CD4-positive, alpha-beta T cell treated with Interferon alpha-2 for 1 hour (primary cell): ENCODE measurements around the gene EPHA5.

Experiments used
- DNase-seq, 2 donors: peaks; one replicate each; pipeline ENCODE4 v3.0.0-alpha.2; 2020 to 2022

EPHA5 gene

DNA sequence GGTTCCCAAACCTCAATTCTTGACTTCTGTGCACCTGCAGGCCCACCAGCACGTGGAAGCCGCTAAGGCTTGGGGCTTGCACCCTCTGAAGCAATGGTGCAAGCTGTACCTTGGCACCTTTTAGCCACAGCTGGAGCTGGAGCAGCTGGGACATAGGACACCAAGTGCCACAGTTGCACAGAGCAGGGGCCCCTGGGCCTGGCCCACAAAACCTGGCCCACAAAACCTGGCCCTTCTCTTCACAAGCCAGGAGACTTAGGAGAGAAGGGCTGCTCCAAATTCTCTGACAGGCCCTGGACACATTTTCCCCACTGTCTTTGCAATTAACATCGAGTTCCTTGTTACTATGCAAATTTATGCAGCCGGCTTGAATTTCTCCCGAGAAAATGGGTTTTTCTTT, 197.8 kb downstream of the EPHA5 start:
- DNase-seq: no peak

DNA sequence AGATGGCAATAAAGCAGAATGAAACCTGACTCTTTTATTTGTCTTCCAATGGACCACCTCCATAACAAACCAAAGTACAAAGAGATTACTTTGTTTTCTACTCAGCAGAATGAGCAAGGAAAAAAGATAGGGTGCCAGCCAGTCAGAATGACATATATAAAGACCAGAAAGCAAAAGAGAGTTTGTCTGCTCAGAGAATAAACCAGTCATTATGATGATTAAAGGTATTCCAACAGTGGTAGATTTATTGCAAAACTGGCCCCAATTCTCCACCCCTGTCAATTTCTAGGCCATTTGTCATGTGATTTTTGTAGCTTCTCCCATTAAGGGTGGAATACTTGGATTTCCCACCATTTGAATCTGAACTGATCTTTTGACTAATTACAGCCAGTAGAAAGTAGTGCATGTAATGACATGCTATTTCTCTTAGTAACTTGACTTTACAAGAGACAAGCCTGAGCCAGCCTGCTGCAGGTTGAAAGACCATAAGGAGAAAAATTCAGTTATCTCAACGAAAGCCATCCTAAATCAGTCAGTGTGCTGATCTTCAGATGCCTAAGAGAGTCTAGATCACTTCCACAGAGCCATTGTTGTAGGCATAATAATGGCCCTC, 203.1 kb downstream of the EPHA5 start:
- no peak for DNase-seq

DNA sequence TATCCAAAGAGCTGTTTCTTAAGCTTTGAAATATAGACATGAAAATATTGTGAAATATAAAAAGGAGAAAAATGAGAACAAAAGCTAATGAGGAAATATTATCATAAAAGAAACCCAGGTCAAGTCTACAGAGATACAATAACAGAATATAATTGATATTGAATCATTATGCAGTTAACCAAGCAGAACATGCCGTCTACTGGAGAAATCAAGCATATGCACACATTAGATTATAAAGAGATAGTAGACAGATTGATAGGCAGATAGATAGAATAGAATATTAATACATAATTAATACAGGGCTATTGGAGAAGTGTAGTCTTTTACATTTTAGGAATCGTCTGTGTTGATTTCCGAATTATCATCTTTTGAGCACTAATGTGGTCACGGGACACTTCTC, 208.5 kb downstream of the EPHA5 start:
- DNase-seq: no peak

DNA sequence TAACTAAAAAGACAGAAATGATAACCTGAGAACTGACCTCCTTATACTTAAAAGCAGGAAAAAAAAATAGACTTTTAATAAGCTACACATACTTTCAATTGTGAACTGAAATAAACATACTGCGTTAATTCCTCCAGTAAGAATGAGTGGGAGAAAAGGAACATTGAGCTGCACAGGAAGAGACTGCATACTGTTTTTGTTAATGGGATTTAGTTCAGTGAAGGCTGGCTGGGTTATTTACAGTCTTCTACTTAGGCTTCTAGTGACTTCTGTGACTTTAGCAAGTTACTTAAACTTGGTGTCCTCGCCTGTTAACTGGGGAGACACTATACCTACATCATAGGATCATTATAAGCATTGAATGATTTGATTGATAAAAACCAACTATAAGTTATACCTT, 213.3 kb downstream of the EPHA5 start:
- DNase-seq: no peak

DNA sequence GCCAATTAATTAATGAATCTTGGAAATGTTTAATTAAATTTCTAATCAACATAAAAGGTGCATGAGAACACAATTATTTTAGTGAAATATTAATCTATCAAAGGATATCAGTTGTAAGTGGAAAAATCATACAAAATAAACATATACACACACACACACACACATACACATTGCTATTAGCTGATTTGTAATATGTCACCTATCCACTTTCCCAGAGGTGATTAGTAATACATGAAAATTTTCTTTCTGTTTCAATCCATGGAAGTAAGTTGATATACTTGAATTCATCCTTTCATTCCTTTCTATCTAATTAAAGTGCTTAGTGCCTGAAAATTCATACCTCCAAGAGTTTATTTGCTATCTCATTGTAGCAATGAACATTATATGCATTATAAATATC, 213.7 kb downstream of the EPHA5 start:
- no peak for DNase-seq

DNA sequence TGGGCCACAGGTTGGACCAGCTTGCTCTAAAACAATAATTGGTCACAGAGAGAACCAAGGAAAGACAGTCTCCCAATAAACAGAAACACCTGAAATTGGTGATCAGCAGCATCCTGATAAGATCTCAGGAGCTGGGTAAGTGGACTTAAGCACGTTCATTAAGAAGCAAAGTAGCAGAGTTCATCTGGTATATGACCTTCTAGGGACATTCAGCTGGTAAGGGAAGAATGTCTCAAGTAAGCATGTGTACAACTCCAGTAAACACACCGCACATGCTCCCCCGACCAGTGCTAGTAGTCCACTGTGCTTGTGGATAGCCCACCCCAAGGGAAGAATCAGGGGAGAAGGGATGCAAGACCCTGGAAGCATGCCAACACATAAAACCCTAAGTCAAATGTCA, 216.9 kb downstream of the EPHA5 start:
- DNase-seq: no peak

DNA sequence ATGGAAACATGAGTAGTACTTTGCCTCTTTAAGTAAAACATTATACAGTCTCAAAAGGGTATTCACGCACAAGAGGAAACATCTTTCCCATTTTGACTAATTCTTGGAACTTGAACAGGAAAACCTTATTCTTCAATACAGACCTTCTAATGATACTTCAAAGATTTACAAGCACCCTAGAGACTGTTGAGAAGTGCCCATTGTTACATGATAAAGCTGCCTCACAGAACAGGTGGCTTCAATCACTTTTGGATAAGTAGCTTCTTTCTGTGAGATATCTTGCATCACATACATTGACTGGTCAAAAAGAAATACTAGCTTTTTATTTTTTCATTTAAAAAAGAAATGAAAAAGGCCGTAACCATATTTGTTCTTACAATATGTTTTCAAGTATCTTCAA, 219.4 kb downstream of the EPHA5 start:
- DNase-seq: no peak

DNA sequence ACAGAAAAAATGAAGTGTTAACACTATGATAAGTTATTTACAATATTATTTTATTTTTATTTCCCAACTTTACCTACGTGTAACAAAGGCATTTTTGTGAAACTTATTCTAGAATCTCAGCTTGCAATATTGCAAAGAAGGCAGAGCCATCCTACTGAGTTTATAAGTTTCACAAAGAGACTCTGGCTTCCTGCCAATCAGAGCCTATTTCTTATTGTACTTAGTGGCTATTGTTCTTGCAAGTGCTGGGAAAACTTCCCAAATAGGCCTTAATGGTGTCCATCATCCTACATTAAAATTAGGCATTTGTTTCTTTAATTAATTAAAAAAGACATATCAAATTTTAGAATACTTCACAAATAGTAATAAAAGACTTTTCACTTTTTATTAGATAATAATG, 233.2 kb downstream of the EPHA5 start:
- DNase-seq: no peak

DNA sequence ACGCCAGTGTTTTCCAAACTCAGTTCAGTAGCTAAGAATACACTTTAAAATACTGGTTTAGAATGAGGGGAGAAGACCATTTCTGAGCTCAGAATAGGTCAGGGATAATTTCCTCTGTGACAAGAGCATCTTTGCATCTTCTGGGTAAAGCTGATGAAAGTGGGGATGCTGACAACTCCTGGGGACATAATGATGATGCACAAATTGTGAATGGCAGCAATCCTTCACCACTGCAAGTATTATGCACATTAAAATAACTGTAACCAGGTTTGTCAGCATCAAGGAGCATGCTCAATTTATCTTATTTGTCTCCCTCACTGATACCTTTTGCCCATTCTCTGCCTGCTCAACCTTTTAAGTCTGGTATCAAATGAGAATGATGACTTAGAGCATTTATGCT, 248.2 kb downstream of the EPHA5 start:
- DNase-seq: no peak

DNA sequence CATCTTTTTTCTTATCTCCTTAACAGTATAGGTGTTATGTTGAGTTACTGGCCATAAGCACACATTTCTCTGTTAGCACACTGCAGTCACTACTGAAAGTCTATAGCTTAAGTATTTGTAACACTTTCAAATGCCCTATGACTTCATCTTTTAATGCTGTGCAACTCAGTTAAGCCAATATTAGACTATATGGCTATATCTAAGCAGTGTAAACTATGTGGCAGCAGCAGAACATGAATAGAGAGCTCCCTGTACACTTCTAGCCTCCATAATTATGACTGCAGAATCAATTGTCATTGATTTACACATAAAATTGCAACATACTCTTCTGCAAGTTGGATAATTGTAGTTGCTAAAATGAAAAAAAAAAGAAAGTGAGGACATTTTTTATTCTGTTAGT, 250.3 kb downstream of the EPHA5 start:
- DNase-seq: no peak

DNA sequence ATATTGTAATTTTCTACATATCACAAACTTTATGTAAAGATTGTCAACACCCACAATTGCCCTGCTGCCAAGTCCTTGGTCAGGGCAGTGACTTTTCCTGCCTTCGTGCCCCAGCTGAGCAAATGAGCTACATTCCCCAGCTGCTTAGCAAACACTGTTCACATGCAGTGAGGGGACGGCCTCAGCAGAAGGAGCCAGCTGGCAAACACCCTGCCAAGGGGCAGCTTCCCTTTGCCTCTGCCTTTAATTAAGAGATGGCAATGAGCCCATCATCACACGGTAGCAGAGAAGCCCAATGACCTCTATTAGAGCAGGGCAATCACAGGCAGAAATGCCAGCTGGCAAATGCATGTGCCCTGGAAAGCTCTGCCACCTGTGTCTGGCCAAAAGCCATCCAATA, 253.4 kb downstream of the EPHA5 start:
- DNase-seq: no peak

DNA sequence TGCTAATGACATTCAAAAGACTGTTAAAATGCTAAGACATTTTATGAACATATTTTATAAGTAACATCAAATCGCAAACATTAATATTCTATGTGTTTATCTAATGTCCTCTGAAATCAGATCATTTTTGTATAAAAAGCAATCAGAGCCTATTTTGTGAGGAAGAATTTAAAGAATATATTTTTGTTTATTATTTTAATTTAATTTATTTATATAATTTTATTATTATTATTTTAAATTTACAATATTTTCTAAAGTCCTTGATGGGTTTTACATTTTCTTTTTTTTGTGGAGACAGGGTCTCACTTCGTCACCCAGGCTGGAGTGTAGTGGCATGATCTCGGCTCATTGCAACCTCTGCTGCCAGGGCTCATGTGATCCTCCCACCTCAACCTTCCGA, 262.8 kb downstream of the EPHA5 start:
- no peak for DNase-seq

DNA sequence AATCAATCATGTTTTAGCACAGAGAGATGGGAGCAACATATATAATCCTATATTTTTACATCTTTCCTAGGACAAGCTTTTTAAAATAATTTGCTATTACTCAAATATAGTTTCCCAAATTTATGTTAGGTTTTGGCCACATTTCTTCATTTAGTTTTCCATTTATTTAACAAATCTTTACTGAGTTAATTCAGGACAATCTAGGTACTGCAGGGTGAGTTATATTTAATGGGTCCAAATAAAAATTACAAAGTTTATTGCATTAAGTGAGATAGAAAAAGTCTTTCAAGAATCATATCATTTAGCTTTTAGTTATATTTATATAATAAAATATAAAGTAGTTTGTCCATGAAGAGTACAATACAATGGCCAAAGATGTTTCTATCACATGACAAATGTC, 269.2 kb downstream of the EPHA5 start:
- no peak for DNase-seq

DNA sequence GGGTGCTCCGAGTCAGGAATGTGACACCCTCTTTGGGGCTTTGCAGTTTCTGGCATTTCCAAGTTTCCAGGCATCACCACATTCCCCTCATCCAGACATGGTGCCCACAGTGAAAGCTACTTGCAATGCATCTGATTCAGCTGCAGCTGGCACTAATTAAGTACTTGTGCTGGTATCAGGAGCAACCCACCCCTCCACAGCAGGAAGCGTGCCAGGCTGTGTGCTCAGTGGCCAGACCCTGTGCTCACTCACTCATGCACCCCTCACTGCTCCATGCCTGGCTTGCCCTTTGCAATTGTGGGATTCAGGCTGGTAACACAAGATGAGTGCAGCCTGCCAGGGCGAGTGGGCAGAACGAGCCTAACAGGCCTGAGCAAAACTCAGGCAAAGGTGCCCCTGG, 271.2 kb downstream of the EPHA5 start:
- no peak for DNase-seq

DNA sequence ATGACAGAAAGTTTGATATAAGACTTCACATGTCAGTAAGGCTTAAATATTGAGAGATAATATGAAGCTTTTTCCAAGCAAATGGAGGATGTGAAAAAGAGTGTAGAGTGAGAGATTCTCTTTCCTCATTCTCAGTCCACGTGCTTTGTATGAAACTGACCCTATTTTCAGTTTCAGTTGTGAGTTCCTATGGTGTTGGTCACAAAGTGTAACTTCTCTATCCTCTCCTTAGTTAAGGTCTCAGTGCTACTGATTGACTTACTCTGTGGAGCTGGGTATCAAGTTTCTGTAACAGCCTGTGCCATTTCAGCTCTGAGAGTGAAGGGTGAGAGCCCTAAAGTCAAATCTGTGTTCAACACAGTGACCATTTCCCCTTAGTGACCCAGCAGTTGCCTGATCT, 277.2 kb downstream of the EPHA5 start:
- no peak for DNase-seq

DNA sequence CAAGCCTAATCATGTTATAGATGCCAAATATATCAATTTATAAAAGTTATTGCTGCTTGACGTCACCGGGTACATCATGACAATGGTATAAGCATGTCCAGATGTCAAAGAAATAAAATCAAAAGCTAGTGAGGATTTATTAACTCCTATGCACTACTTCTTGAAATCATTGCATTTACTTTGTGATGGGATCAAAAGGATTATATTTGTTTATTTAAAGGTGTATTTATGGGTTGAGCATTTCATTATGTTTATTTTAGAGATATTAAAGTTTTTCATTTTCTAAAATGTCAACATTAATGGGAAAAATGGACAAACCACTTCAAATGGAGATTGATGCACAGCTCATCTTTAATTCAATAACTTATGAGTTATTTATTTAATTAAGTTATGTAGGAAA, 277.8 kb downstream of the EPHA5 start:
- no peak for DNase-seq

DNA sequence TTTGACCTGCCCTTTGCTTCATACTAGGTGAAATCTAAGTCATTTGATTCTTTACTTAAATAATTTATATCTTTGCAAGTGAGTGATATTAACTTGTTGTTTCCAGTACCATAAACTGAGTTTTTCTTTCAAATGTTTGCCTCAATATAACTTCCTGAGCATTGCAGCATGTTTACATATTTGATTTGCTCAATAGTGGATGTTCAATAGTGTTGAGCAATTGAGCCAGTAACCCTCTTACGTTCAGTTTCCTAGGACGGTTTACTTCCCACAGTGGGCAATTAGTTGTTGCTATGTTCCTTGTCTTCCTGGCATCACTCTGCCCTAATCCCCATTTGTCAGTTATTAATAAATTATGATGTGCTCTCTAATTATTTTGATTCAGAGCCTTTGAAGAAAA, 278.5 kb downstream of the EPHA5 start:
- no peak for DNase-seq

DNA sequence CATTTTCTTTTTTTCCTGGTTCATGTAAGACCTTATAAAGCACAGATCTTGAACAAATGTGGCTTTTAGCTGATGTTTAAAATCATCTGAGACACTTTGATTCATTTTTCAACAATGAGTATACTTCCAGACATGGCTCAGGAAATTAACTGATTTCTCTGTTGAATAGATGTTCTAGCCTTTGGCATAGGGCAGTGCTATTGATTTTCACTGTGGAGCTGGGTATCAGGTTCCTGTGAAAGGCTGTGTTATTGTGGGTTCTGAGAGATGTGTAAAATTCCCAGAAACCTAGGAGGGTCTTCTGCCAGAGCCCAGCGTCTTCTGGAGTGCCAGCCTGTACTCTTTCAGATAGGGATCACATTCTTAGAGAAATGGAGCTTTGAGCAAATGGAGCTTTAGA, 278.9 kb downstream of the EPHA5 start:
- DNase-seq: no peak

DNA sequence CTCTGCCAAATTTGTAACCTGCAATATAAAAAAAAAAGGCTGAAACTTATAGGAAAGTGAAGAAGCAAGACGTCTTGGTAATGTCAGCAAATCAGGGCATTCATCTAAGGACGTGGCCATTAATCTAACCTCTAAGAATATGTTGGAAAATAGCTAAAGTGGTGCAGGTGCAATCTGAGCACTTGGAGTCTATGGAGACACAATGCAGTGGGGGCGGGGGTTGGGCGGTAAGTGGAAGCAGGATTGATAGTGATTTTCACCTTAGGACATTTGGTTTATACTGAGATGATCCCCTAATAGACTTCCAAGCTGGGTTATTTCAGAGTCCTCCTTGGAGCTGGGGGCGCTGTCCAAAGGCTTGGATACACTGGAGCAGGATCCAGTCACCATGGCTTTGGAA, 283.4 kb downstream of the EPHA5 start:
- no peak for DNase-seq

DNA sequence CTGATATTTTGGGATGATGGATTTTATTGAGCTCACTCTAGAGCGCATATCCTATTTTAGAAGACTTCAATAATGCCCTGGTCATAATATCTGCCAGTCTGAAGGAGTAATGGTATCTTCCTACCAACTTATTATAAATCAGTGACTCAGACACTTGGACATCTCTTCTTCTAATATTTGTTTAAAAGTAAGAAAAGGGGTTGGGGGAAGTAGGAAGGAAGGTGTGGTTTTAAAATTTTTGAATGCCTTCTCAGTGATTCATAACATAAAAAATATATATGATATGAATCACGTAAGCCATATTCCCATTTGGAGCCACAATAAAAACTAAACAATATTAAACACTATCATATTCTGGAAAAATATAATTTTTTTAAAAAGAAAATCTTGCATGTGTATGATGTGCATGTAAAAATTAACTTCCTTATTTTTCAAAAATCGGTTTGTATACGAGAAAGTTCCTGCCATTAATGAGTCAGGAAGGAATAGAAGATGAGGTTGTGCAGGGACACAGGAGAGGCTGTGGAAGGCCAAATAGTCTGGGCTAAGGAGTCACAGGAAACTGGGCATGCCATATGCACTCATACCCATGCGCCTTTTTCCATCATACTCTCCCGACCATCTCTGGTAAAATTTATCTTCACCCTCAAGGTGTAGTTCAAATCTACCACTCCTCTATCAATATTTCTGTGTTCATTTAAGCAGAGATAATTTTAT, 286.5 kb downstream of the EPHA5 start:
- DNase-seq: no peak

DNA sequence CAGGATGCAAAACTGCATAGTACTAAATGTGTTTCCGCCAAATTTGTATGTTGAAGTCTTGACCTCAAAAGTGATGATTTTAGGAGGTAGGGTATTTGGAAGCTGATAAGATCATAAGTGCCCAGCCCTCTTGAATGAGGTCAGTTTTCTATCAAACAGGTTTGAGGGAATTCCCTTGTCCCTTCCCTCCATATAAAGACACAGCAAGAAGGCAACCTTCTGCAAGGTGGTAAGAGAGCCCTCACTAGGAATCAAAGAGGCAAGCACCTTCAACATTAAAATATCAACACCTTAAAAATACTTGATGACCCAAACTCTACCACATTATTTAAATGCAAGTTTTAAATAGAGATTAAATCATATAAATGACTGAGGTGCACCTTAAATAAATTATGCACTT, 288.6 kb downstream of the EPHA5 start:
- no peak for DNase-seq

DNA sequence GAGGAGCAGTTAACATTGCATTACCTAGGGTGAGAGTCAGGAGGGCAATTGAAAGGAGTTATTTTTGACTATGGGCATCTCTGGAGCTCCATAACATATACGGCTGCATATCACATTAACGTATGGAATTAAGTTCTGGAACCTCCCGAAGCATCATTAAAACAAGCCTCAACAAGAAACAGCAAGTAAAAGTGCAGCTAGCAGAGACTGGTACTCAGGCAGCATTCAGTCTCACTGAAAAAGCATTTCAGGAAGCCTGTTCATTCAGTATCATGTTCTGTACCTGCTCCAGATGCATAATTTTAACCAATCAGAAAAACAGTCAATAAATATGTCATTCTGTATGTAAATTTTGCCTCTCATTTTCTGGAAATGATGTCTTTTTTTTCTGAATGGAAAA, 299.6 kb downstream of the EPHA5 start:
- DNase-seq: no peak

DNA sequence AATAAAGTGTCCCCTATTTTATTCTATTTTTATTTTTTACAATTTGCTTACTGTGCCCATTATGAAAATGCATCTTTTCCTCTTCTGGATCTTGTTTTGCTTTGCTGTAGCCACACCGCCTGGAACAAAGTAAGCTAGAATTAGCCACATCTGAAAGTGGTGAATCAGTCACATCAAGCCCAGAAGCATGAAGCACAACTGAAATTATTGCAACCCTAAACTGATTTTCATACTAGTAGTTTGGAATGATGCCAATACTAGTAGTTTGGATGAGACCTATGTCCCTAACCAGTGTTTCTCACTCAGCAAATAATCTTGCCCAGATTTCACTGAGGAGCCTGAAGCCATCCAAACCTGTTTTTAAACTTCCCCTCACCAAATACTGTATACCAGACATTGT, 303.0 kb downstream of the EPHA5 start:
- no peak for DNase-seq

DNA sequence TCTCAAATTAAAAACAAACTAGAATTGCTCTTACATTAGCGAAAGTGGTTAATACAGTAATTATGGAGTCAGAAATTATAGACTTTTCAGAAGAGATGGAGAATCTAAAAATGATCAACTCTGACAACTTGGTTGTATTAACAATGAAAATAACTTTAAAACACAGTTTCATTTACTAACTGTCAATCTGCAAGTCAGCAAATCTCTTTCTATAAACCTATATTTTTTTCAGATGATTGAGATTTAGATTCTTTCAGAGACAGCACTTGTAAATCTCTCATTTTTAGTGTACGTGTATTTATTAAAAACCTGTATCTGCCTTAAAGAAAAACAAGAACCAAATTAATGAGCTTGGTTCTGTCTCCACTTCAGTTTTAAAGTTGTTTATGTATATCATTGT, 311.4 kb downstream of the EPHA5 start:
- DNase-seq: no peak

DNA sequence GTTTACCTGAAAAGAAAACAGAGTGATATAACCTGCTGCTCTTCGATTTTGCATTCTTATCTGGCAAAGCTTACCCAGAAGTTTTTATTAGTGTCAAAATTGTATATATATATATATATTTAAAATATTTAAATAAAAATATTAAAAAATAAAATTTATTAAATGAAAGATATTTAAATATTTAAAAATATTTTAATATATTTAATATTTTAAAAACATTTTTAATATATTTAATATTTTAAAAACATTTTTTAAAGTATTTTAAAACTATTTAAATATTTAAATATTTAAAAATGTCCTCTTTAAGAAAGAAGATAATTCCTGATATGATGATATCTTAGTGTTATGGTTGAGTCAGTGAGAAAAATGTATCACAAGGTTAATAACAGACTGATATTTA, 317.2 kb downstream of the EPHA5 start:
- no peak for DNase-seq
